Vagina (tissue), 2 donors: ENCODE data around the gene RANBP10. TPM values are rescaled to one million over a fixed set of nuclear protein-coding genes. Genes with fewer than 3 reads are reported as not detected.

ENCODE experiments used
- DNase-seq, 2 donors: peaks; one replicate each; pipeline ENCODE4 v3.0.0-alpha.2; 2017; ENCODE audit errors: extremely low spot score in 2 of 2
- H3K27ac ChIP-seq: fragments of 200-600 bp; sonication (generic); one replicate; pipeline ENCODE4 v1.5.1; 2019
- H3K27me3 ChIP-seq: fragments of 200-600 bp; sonication (generic); one replicate; pipeline ENCODE4 v1.5.1; 2019
- H3K36me3 ChIP-seq, 2 donors: fragments of 200-600 bp; sonication (generic); one replicate each; pipeline ENCODE4 v1.5.1; 2017 to 2019
- H3K4me1 ChIP-seq: fragments of 200-600 bp; sonication (generic); one replicate; pipeline ENCODE4 v1.5.1; 2019
- H3K4me3 ChIP-seq, 2 donors: fragments of 200-600 bp; sonication (generic); 1 replicate in 1 of 2; 2 replicates in 1 of 2; pipeline ENCODE4 v1.5.1; 2016 to 2019
- H3K9me3 ChIP-seq: fragments of 200-600 bp; sonication (generic); one replicate; pipeline ENCODE4 v1.5.1; 2019
- CTCF ChIP-seq, 3 experiments: fragments of 450-650 bp in 2 of 3; fragments of 200-600 bp in 1 of 3; sonication (generic) in 1 of 3; IDR thresholded peaks; one replicate each; pipeline ENCODE4 v1.5.1; 2017 to 2019; ENCODE audit warnings: antibody characterized with exemption in 3 of 3, mild to moderate bottlenecking in 2 of 3, moderate library complexity in 2 of 3
- POLR2A ChIP-seq, 2 donors: fragments of 450-650 bp; IDR thresholded peaks; one replicate each; pipeline ENCODE4 v1.6.1; 2017; ENCODE audit warnings: antibody characterized with exemption in 2 of 2, mild to moderate bottlenecking in 2 of 2, moderate library complexity in 2 of 2
- POLR2AphosphoS5 ChIP-seq, 2 donors: sonication (generic); formaldehyde crosslinking; IDR thresholded peaks; one replicate each; pipeline ENCODE4 v1.9.0; 2017; ENCODE audit warnings: antibody characterized with exemption in 2 of 2, mild to moderate bottlenecking in 2 of 2, low read depth in 1 of 2; ENCODE audit not compliant: insufficient read depth in 1 of 2
- intact Hi-C: fragments of 100-400 bp; cut with DNase I; formaldehyde crosslinking; loops from one replicate; pipeline ENCODE4 v1.15.1; 2023
- total RNA-seq: library from RNA; depleted of rRNA; stranded (reverse); fragments of >200 nt; gene quantifications from one replicate; pipeline ENCODE4 v1.2.3, GENCODE V29; 2016

Gene RANBP10
- total RNA-seq, 1 donor from 2014 or later: 17.9 TPM

DNA sequence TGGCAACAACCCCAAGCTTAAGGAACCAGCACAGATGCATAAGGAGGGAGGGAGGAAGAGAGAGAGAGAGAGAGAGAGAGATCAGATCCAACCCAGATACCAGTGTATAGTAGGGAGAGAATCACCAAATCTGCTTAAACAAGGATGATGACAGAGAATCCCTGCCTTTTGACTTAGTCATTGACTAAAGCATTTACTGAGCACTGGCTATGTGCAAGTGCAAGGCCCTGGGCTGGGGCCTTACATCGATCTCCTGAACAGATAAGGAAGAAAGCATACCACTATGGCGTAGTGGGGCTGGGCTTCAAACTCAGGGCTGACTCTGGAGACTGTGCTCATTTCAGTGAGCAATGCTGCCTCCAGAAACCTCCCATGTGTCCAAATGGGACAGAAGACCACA, 16.2 kb upstream of the RANBP10 start:
- Histone ChIP-seq H3K4me3 (no peak overlapping the region), H3K36me3 (peaks cover 0 to 9% of the 10 kb centered on the region in 2 donors), H3K9me3 (no peaks in the 10 kb centered on the region), H3K4me1 (no peaks in the 10 kb centered on the region), H3K27me3 (no peaks in the 10 kb centered on the region), H3K27ac (no peak overlapping the region)
- TF ChIP-seq POLR2A (IDR thresholded peaks at IDR 0.05) (no peak), POLR2AphosphoS5 (IDR thresholded peaks at IDR 0.05; ENCODE audit: insufficient read depth in 1 of 2, low read depth in 1 of 2) (no peak), CTCF (IDR thresholded peaks at IDR 0.05) (no peak)
- intact Hi-C loops: no loop called here
- DNase-seq: no peak

DNA sequence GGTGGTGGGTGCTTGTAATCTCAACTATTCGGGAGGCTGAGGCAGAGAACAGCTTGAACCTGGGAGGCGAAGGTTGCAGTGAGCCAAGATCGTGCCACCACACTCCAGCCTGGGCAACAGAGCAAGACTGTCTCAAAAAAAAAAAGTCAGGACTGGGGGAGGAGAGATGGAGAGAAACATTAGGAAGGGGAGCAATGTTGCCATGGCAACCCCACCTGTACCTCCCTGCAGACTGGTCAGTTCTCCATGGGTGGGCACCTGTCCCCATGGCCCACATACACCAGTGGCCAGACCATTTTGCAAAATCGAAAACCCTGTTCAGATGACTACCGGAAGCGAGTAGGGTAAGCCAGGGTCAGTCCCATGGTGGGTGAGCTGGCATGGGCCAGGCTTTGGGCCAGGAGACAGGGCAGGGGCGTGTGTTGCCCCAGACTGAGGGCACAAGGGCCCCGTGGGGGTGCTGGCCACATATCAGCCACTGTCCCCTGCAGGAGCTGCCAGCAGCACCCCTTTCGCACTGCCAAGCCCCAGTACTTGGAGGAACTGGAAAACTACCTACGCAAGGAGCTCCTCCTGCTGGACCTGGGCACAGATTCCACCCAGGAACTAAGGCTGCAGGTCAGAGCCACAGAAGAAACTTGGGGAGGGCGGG, 14.4 kb upstream of the RANBP10 start:
- no peak for DNase-seq
- no peaks in the 10 kb centered on the region for H3K36me3 ChIP-seq
- no peaks in the 10 kb centered on the region for H3K27me3 ChIP-seq
- H3K4me3 ChIP-seq: no peak overlapping the region
- no peaks in the 10 kb centered on the region for H3K9me3 ChIP-seq
- H3K27ac ChIP-seq: no peak overlapping the region
- intact Hi-C loops: no loop called here
- H3K4me1 ChIP-seq: peaks cover 5% of the 10 kb centered on the region
- TF ChIP-seq POLR2A (IDR thresholded peaks at IDR 0.05) (no peak), POLR2AphosphoS5 (IDR thresholded peaks at IDR 0.05; ENCODE audit: insufficient read depth in 1 of 2, low read depth in 1 of 2) (no peak), CTCF (IDR thresholded peaks at IDR 0.05) (no peak)

- no peak for DNase-seq
- Histone ChIP-seq H3K4me3 (no peak overlapping the region), H3K27me3 (no peaks in the 10 kb centered on the region), H3K36me3 (no peaks in the 10 kb centered on the region), H3K9me3 (no peaks in the 10 kb centered on the region), H3K27ac (no peak overlapping the region), H3K4me1 (peaks cover 5% of the 10 kb centered on the region)
- no peak for TF ChIP-seq POLR2A (IDR thresholded peaks at IDR 0.05)
- no peak for TF ChIP-seq CTCF (IDR thresholded peaks at IDR 0.05)
- no peak for TF ChIP-seq POLR2AphosphoS5 (IDR thresholded peaks at IDR 0.05; ENCODE audit: insufficient read depth in 1 of 2, low read depth in 1 of 2)
- intact Hi-C loops: loop anchor here (10.0 kb wide), 1 partner anchor 230 kb away; no protein-coding TSS in a partner anchor
Observed at GRCh38 chr16:67814567-67814966, 8.2 kb upstream of the RANBP10 start.

DNA sequence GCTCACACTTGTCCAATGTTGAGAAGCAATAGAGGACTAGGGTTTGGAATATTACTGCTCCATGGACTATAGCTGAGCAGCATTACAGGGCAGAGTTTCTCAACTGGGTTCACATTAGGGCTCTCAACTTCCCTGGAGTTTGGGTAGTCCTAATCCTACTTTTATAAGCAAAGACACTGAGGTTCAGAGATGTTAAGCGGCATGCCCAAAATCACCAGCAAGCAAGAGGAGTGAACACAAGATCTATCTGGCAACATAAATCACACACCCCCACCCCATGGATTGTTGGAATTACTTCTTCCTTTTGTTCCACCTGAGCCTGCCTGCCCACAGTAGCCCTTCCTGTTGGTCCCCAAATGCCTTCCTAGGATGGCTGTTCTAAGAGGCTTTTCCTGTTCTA, 5.5 kb upstream of the RANBP10 start:
- H3K27me3 ChIP-seq: no peaks in the 10 kb centered on the region
- intact Hi-C loops: loop anchor here (10.0 kb wide), 1 partner anchor 233 kb away; no protein-coding TSS in a partner anchor
- TF ChIP-seq POLR2A (IDR thresholded peaks at IDR 0.05) (no peak), POLR2AphosphoS5 (IDR thresholded peaks at IDR 0.05; ENCODE audit: insufficient read depth in 1 of 2, low read depth in 1 of 2) (no peak), CTCF (IDR thresholded peaks at IDR 0.05) (no peak)
- H3K9me3 ChIP-seq: no peaks in the 10 kb centered on the region
- no peaks in the 10 kb centered on the region for H3K36me3 ChIP-seq
- no peak for DNase-seq
- no peak overlapping the region for H3K4me3 ChIP-seq
- H3K4me1 ChIP-seq: peaks cover 9% of the 10 kb centered on the region
- H3K27ac ChIP-seq: no peak overlapping the region

DNA sequence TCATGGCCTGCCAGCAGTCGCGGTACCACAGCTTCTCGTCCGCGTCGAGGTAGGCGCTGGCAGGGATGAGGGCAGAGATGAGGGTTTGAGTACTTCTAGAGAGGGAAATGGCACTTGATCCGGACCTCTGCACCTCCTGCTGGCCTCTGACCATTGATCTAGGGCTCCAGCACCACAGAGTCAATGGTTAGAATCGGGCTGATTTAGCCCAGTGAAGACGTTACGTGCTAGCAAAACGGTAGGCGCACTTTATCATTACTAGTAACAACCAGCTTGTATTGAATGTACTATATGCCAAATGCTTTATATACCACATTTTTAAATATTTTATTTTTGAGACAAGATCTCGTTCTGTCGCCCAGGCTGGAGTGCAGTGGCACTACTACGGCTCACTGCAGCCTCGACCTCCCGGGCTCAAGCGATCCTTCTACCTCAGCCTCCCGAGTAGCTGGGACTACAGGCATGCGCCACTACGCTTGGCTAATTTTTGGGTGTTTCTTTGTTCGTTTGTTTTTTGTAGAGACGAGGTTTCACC, 855 bp upstream of the RANBP10 start:
- no peaks in the 10 kb centered on the region for H3K9me3 ChIP-seq
- peak overlapping the region; percentile 89 for H3K27ac ChIP-seq
- H3K4me1 ChIP-seq: peaks cover 39% of the 10 kb centered on the region
- peaks cover 0 to 7% of the 10 kb centered on the region in 2 donors for H3K36me3 ChIP-seq
- intact Hi-C loops: no loop called here
- no peaks in the 10 kb centered on the region for H3K27me3 ChIP-seq
- no peak for DNase-seq
- TF ChIP-seq POLR2A (IDR thresholded peaks at IDR 0.05) (no peak), CTCF (IDR thresholded peaks at IDR 0.05) (no peak), POLR2AphosphoS5 (IDR thresholded peaks at IDR 0.05; ENCODE audit: insufficient read depth in 1 of 2, low read depth in 1 of 2) (no peak)
- peak overlapping the region; percentile 99 to 100 for H3K4me3 ChIP-seq
